GM20431 (cell line): Measurements from ENCODE around the gene CEP104.
"Not testable (repeated sequence)": the region's sequence is repeated elsewhere in the genome, so short reads cannot be mapped to it uniquely, and the experiment has no call there.

Experiments used
- in situ Hi-C: fragments of 300-500 bp; cut with MseI, MboI; formaldehyde crosslinking; loops from one replicate; pipeline ENCODE4 v1.15.0; 2020; ENCODE audit warnings: low sequenced_read_pairs; ENCODE audit not compliant: unreplicated experiment

Gene CEP104

GRCh38 chr1:3809680-3810079 lies 47.3 kb downstream of the CEP104 start:
- in situ Hi-C loops = no loop called here

DNA sequence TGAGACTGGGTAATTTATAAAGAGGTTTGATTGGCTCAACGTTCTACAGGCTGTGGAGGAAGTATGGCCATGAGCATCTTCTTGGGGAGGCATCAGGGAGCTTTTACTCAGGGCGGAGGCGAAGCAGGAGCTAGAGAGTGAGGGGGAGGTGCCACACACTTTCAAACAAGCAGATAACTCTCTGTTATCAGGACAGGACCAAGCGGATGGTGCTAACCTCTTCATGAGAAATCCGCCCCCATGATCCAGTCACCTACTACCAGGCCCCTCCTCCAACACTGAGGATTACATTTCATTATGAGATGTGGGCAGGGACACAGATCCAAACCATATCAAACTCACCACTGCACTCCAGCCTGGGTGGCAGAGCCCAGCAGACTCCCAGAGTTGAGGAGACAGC lies 49.2 kb downstream of the CEP104 start:
- in situ Hi-C loops = no loop called here

DNA sequence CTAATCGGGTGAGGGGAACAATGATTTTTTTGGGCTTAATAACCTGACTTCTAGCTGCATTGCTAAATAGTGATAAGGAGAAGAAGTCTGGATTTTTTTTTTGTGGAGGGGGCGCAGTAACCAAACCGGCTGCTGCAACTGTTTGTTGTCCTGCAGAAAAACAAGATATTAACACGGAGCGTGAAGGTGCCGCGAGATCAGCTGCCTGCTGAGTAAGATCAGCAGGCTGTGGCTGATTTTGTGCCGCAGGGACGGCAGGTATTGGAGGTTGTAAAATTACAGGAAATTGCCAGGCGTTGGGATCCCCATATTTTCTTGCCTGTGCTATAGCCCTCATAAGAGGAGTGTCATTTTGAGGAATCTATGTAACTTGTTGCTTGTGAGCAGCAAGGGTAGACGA lies 52.0 kb downstream of the CEP104 start:
- in situ Hi-C loops = no loop called here

DNA sequence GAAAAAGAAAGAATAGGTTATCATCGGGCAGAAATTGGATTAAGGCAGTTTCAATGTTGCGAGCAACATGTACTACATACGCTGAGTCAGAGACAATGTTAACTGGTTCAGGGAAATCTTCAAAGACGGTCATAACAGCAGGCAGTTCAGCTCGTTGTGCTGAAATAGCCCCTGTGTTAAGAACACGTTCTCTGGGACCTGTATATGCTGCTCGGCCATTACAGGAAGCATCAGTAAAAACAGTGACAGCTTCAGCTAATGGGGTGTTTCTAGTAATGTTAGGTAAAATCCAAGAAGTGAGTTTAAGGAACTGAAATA lies 52.4 kb downstream of the CEP104 start:
- in situ Hi-C loops = not testable (repeated sequence)

DNA sequence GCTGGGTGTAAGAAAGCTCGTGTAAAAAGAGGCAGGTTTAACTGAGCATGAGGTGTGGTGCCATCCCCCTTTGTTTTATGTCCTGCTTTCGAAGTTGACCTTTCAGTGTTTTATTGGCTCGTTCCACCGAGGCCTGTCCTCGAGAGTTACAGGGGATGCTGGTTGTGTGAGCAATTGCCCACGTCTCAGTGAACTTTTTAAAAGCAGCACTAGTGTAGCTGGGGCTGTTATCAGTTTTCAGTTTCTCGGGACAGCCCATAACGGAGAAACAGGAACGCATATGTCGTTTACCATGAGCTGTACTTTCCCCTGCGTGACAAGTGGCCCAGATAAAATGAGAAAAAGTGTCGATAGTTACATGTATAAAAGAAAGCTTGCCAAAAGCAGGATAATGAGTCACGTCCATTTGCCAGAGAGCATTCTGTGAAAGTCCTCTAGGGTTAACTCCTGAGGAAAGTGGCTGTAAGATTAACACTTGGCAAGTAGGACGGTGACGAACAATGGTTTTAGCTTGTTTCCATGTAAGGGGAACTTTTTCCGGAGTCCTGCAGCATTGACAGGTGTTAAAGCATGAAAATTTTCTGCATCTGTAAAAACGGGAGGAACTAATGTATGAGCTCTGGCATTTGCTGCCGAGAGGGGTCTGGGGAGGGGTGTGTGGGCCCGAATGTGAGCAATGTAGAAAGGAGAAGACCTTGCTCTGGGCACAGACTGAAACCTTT lies 52.9 kb downstream of the CEP104 start:
- in situ Hi-C loops = no loop called here

- in situ Hi-C loops = not testable (repeated sequence)
Measured at GRCh38 chr1:3800795-3801194, 56.2 kb downstream of the CEP104 start.

DNA sequence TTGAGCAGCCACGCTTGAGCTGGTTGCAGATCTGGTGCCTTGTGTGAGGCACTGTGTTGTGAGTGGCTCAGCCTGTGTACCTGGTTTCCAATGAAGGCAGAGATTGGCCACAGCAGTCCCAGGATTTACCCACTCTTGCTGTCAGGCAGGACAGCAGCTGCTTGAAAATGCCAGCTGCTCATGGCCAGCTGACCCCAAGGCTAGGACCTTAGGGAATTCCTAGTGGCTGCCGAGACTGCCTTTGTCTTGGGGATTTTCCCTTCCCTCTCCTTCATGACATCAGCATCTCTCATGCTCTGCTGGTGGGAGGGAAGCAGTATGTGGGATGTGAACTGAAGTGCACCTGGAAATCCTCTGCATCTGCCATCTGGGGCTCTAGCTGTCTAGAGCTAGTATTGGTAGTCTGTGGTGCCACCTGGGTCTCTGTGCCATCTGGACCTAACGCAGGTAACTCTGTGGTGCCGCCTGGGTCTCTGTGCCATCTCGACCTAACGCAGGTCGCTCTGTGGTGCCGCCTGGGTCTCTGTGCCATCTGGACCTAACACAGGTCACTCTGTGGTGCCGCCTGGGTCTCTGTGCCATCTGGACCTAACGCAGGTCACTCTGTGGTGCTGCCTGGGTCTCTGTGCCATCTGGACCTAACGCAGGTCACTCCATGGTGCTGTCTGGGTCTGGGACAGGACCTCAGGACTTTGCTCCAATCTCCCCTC lies 56.9 kb downstream of the CEP104 start:
- in situ Hi-C loops = no loop called here

DNA sequence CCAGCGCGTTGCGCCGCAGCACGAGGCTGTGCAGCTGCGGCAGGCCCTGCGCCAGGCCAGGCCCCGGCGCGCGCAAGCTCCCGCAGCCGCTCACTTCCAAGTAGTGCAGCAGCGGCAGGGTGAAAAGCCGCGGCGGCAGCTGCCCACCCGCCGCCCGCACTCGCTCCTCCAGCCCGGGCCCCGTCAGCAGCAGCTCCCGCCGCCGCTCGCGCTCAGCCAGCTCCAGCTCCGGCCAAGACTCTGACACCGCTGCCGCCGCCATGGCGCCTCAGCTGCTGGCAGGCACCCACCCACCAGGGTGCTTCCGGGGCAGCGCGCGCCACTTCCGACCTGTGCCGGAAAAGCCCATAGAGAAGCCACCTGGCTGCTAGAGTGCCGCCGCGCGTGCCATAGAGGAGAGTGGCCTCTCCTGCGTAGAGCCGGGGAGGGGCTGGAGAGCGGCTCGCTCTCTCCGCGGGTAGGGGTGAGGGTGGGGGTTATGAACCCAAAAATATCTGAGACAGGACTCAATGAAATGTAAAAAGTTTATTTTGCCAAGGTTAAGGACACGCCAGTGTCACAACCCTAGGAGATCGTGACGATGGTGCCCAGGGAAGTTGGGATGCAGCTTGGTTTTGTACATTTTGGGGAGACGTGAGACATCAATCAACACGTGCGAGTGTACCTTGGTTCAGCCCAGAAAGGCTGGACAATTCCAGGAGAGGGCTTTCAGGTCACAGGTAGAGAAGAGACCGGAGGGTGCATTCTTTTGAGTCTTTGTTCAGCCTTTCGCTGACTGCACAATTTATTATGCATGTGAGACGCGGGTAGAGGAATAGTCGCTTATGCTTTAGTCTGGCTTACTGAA lies 60.6 kb downstream of the CEP104 start, which contains the start of gene LRRC47:
LRRC47 (minus strand) TSS at position 284 of the 847 bp plus-strand sequence; CDS start at position 262, 22 bp downstream.
- in situ Hi-C loops = no loop called here

DNA sequence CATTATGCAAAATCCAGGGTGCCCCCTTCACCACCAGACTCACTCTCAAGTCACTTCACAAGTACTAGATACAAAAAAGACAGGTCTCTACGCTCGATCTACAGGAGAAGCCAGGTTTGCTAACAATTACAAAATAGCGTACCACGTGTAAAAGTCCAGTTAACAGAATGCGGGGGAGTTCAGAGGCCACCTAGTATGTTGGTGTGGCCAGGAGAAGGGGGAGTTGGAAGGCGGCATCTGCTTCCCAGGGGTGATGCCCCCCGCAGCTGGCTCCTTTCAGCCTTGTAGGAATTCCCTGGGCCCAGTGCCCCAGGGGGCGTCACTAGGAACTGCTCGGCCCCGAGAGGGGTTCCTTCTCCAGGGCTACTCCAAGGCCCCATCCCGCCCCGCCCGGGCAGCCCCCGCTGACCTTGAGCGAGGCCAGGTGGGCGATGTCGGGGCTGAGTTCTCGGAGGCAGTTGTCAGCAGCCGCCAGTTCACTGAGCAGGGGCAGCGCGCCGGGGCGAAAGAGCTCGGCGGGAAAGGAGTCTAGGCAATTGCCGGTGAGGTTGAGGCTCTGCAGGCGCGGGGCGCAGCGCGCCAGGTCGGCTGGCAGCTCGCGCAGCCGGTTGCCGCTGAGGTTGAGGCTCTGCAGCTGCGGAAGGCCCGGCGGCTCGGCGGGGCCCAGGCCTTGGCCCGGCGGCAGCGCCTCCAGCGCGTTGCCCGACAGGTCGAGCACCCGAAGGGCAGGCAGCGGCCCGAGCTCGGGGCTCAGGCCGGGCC lies 61.4 kb downstream of the CEP104 start:
- in situ Hi-C loops = no loop called here

- in situ Hi-C loops = no loop called here
Measured at GRCh38 chr1:3790952-3791351, 66.1 kb downstream of the CEP104 start.

GRCh38 chr1:3790500-3790923 lies 66.5 kb downstream of the CEP104 start:
- in situ Hi-C loops = no loop called here

- in situ Hi-C loops = no loop called here
Measured at GRCh38 chr1:3789421-3790300, 67.3 kb downstream of the CEP104 start.

GRCh38 chr1:3788756-3789420 lies 68.1 kb downstream of the CEP104 start:
- in situ Hi-C loops = no loop called here

DNA sequence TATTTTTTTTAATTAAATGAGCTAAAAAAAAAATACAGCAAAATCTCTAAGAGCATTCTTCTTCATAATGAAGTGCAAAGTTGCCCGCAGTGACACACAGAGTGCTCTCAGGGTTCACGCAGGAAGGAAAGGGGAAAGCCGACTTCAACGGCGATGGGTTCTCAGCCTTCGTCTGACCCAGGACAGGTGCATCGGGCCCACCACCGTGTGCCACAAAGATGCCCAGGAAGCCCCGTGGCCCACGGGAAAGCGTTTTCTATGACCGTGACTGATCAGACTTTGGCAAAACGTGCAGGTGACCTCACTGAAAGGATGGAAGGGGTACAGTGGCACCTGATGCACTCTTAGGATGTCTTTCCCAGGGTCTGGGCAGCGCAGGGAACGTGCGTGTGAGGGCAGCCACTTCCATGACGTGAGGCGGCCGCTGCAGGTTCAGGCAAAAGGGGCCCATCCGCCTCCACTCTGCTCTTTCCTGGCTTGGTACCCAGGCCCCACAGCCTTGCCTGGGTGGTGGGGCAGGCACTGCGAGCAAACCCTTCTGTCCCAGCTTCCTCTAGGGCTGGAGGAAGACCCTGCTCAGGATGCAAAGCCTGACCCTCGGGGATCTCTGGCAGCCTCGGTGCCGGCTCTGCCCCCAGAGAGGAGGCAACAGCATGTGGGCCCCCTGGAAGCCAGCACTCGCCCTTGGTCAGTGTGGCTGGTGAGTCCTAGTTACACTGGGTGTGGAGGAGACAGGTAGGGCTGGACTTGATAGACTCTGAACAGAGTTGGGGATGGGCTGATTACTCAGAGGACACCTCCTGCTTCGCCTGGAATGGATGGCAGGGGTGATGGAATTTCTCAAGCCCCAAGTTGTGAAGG lies 69.0 kb downstream of the CEP104 start:
- in situ Hi-C loops = no loop called here

DNA sequence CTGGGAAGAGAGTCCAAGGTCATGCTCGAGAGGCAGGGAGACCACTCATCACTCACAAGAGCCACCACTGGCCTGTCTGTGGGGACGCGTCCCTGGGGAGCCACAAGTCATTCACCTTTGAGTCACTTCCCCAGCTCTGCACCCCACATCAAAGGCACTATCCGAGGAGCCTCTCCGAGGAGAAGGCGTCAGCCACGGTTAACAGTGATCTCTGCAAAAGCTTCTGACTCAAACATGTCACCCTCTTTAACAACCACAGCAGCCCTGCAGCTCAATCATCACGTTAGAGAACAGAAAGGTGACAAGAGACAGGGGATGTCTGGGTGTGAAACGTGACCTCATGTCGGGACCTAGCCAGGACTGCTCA lies 69.7 kb downstream of the CEP104 start:
- in situ Hi-C loops = no loop called here

DNA sequence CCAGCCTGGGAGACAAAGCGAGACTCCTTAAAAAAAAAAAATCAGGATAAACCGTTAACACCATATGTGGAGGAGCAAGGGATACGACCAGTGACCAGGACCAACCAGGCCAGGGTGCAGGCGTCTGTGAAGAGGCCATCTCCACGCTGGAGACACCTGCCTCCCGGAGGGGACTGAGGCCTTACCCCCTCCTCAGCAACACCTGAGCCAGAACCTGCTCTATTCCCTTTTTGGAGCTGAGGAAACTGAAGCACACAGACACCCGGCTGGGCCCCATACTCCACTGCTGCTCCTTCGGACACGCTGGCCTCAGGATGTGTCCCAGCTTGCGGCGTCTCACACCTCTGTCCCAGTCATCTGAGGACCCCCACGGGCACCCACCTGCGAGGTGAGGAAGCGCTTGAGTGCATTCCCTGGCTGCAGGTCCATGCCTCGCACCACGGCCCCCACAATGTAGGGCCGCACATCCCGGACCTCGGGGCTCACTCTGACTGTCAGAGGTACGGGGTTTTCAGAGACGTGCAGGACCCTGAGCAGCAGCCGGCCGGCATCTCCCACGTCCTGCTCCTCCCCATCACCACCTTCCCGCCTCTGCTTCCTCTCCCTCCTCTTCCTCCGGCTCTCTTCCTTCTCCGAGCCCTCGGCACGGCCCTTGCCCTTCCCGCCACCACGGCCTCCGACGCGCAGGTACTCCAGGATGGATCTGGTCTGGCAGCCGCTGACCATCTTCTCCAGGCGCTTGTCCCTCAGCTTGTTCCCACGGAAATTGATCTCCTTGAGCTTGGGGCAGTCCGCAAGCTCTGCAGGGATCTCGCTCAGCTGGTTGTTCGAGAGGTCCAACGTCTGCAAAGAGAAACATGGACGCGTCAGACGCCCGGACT lies 70.3 kb downstream of the CEP104 start:
- in situ Hi-C loops = no loop called here
